WTC11 (cell line): ENCODE measurements around the gene BLID. TPM values are rescaled to one million over a fixed set of nuclear protein-coding genes. Genes with fewer than 3 reads are reported as not detected.

Experiments
- ATAC-seq: fragments of 200-7000 bp; cut with Tn5 transposase; 2 replicates; pipeline ENCODE4 v1.10.0; 2021; ENCODE audit warnings: mild to moderate bottlenecking, moderate library complexity
- CTCF ChIA-PET: fragments of 300-600 bp; sonication (Branson Sonifier 250); formaldehyde crosslinking; loops from one replicate; lab custom pipeline; 2021; ENCODE audit warnings: antibody characterized with exemption; lab: Charles Lee
- POLR2A ChIA-PET: fragments of 350-600 bp; sonication (Branson Sonifier 250); formaldehyde crosslinking; loops from one replicate; lab custom pipeline; 2021; ENCODE audit warnings: antibody characterized with exemption; lab: Charles Lee
- DNase-seq: peaks from one replicate; pipeline ENCODE4 v3.0.0; 2021; ENCODE audit warnings: low spot score
- H3K27ac Mint-ChIP-seq: 2 replicates; pipeline ENCODE4 v1.8.0; 2021; ENCODE audit warnings: mixed read lengths
- H3K27me3 Mint-ChIP-seq: 2 replicates; pipeline ENCODE4 v1.8.0; 2021; ENCODE audit warnings: low read depth, mild to moderate bottlenecking, moderate library complexity, mixed read lengths
- H3K36me3 Mint-ChIP-seq: 2 replicates; pipeline ENCODE4 v1.8.0; 2021; ENCODE audit warnings: mixed read lengths
- H3K4me1 Mint-ChIP-seq: 2 replicates; pipeline ENCODE4 v1.8.0; 2022; ENCODE audit warnings: mixed read lengths
- H3K4me3 Mint-ChIP-seq: 2 replicates; pipeline ENCODE4 v1.8.0; 2021; ENCODE audit warnings: mild to moderate bottlenecking, moderate library complexity, mixed read lengths
- H3K9me3 Mint-ChIP-seq: 2 replicates; pipeline ENCODE4 v1.8.0; 2021; ENCODE audit warnings: mixed read lengths
- ATF1 ChIP-seq: sonication (generic); formaldehyde crosslinking; IDR thresholded peaks from 2 replicates; pipeline ENCODE4 v1.8.1; 2023; ENCODE audit warnings: mild to moderate bottlenecking, moderate library complexity, missing genetic modification reagents
- EMX1 ChIP-seq: fragments of 250-450 bp; sonication (Bioruptor Pico); IDR thresholded peaks from 2 replicates; pipeline ENCODE4 v1.8.0; 2021; ENCODE audit warnings: mild to moderate bottlenecking
- GRHL2 ChIP-seq: fragments of 250-450 bp; sonication (Bioruptor Pico); IDR thresholded peaks from 2 replicates; pipeline ENCODE4 v1.8.0; 2022; ENCODE audit warnings: mild to moderate bottlenecking, moderate library complexity; ENCODE audit not compliant: insufficient replicate concordance, severe bottlenecking
- HMGA2 ChIP-seq: fragments of 250-450 bp; sonication (Bioruptor Pico); IDR thresholded peaks from 2 replicates; pipeline ENCODE4 v1.4.0; 2021; ENCODE audit warnings: mild to moderate bottlenecking, moderate library complexity
- PREB ChIP-seq: sonication (generic); formaldehyde crosslinking; IDR thresholded peaks from 2 replicates; pipeline ENCODE4 v1.8.1; 2022; ENCODE audit warnings: mild to moderate bottlenecking, missing genetic modification reagents, moderate library complexity, borderline replicate concordance
- RORB ChIP-seq: fragments of 250-450 bp; sonication (Bioruptor Pico); IDR thresholded peaks from 2 replicates; pipeline ENCODE4 v1.9.0; 2021; ENCODE audit warnings: mild to moderate bottlenecking
- ZBTB43 ChIP-seq: sonication (generic); formaldehyde crosslinking; IDR thresholded peaks from 2 replicates; pipeline ENCODE4 v1.8.1; 2023; ENCODE audit warnings: mild to moderate bottlenecking, missing genetic modification reagents
- ZNF121 ChIP-seq: sonication (generic); formaldehyde crosslinking; IDR thresholded peaks from 2 replicates; pipeline ENCODE4 v1.8.0; 2023; ENCODE audit warnings: missing genetic modification reagents
- ZNF232 ChIP-seq: sonication (generic); formaldehyde crosslinking; IDR thresholded peaks from 2 replicates; pipeline ENCODE4 v1.8.0; 2022; ENCODE audit warnings: mild to moderate bottlenecking, missing genetic modification reagents
- total RNA-seq: library from RNA; stranded (reverse); gene quantifications from 3 replicates; pipeline ENCODE4 v1.2.3, GENCODE V29; 2021
- TF ChIP-seq, protein P1 (sequence below): sonication (generic); formaldehyde crosslinking; conservative IDR thresholded peaks from 2 replicates; pipeline ENCODE4 v1.8.1; 2023; ENCODE audit warnings: mild to moderate bottlenecking, low read depth, missing genetic modification reagents, moderate library complexity
- TF ChIP-seq, protein P2 (sequence below): fragments of 250-450 bp; sonication (Bioruptor Pico); IDR thresholded peaks from 2 replicates; pipeline ENCODE4 v1.9.0; 2021; ENCODE audit warnings: moderate library complexity, mild to moderate bottlenecking, inconsistent platforms, borderline replicate concordance
- TF ChIP-seq, protein P3 (sequence below): fragments of 250-450 bp; sonication (Bioruptor Pico); IDR thresholded peaks from 2 replicates; pipeline ENCODE4 v1.9.0; 2021; ENCODE audit warnings: mild to moderate bottlenecking
- TF ChIP-seq, protein P4 (sequence below): sonication (generic); formaldehyde crosslinking; IDR thresholded peaks from 2 replicates; pipeline ENCODE4 v1.8.0; 2023; ENCODE audit warnings: mild to moderate bottlenecking, missing genetic modification reagents
- TF ChIP-seq, protein P5 (sequence below): sonication (generic); formaldehyde crosslinking; IDR thresholded peaks from 2 replicates; pipeline ENCODE4 v1.8.1; 2022; ENCODE audit warnings: missing genetic modification reagents, borderline replicate concordance
- TF ChIP-seq, protein P6 (sequence below): sonication (generic); formaldehyde crosslinking; IDR thresholded peaks from 2 replicates; pipeline ENCODE4 v1.8.1; 2022; ENCODE audit warnings: low read depth, mild to moderate bottlenecking, moderate library complexity, missing genetic modification reagents, borderline replicate concordance

BLID gene
- total RNA-seq, 1 experiment from 2014 or later: not detected

DNA sequence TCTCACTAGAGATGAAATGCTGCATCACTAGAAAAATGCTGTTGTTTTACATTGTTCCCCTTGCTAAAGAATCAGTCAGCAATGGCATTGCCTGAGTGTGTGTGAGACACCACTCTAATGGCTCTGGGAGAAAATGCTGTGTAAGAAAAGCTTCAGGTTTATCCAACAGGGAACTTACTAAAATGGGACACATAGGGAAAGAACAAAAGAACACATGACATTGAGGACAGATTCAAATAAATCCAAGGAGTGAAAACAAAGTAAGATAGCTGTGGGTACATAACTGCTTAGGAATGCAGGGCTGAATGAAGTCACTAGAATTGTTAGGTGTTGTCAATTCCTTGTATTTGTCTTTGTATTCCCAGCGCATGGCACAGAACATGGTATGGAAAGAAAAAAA, 24.2 kb downstream of the BLID start:
- POLR2A ChIA-PET: no interaction called here
- Mint-ChIP-seq H3K36me3 (no peaks in the 10 kb centered on the region), H3K4me3 (no peak overlapping the region), H3K27me3 (no peaks in the 10 kb centered on the region), H3K27ac (0 out of 2 replicates have a peak overlapping the region, but pooled peaks have one; percentile 41), H3K4me1 (peaks cover 24% of the 10 kb centered on the region), H3K9me3 (no peaks in the 10 kb centered on the region)
- ATAC-seq (no peak), DNase-seq (no peak)
- TF ChIP-seq, protein P1, sequence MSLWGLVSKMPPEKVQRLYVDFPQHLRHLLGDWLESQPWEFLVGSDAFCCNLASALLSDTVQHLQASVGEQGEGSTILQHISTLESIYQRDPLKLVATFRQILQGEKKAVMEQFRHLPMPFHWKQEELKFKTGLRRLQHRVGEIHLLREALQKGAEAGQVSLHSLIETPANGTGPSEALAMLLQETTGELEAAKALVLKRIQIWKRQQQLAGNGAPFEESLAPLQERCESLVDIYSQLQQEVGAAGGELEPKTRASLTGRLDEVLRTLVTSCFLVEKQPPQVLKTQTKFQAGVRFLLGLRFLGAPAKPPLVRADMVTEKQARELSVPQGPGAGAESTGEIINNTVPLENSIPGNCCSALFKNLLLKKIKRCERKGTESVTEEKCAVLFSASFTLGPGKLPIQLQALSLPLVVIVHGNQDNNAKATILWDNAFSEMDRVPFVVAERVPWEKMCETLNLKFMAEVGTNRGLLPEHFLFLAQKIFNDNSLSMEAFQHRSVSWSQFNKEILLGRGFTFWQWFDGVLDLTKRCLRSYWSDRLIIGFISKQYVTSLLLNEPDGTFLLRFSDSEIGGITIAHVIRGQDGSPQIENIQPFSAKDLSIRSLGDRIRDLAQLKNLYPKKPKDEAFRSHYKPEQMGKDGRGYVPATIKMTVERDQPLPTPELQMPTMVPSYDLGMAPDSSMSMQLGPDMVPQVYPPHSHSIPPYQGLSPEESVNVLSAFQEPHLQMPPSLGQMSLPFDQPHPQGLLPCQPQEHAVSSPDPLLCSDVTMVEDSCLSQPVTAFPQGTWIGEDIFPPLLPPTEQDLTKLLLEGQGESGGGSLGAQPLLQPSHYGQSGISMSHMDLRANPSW (CRISPR knock-in tag): no peak
- TF ChIP-seq ZNF121 (CRISPR knock-in tag): no peak
- TF ChIP-seq, protein P2, sequence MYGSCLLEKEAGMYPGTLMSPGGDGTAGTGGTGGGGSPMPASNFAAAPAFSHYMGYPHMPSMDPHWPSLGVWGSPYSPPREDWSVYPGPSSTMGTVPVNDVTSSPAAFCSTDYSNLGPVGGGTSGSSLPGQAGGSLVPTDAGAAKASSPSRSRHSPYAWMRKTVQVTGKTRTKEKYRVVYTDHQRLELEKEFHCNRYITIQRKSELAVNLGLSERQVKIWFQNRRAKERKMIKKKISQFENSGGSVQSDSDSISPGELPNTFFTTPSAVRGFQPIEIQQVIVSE (CRISPR knock-in tag): no peak
- TF ChIP-seq RORB: no peak
- TF ChIP-seq EMX1: no peak
- no peak for TF ChIP-seq PREB (CRISPR knock-in tag)
- TF ChIP-seq ZBTB43 (CRISPR knock-in tag): no peak
- TF ChIP-seq, protein P3, sequence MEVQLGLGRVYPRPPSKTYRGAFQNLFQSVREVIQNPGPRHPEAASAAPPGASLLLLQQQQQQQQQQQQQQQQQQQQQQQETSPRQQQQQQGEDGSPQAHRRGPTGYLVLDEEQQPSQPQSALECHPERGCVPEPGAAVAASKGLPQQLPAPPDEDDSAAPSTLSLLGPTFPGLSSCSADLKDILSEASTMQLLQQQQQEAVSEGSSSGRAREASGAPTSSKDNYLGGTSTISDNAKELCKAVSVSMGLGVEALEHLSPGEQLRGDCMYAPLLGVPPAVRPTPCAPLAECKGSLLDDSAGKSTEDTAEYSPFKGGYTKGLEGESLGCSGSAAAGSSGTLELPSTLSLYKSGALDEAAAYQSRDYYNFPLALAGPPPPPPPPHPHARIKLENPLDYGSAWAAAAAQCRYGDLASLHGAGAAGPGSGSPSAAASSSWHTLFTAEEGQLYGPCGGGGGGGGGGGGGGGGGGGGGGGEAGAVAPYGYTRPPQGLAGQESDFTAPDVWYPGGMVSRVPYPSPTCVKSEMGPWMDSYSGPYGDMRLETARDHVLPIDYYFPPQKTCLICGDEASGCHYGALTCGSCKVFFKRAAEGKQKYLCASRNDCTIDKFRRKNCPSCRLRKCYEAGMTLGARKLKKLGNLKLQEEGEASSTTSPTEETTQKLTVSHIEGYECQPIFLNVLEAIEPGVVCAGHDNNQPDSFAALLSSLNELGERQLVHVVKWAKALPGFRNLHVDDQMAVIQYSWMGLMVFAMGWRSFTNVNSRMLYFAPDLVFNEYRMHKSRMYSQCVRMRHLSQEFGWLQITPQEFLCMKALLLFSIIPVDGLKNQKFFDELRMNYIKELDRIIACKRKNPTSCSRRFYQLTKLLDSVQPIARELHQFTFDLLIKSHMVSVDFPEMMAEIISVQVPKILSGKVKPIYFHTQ (CRISPR knock-in tag): no peak
- TF ChIP-seq, protein P4, sequence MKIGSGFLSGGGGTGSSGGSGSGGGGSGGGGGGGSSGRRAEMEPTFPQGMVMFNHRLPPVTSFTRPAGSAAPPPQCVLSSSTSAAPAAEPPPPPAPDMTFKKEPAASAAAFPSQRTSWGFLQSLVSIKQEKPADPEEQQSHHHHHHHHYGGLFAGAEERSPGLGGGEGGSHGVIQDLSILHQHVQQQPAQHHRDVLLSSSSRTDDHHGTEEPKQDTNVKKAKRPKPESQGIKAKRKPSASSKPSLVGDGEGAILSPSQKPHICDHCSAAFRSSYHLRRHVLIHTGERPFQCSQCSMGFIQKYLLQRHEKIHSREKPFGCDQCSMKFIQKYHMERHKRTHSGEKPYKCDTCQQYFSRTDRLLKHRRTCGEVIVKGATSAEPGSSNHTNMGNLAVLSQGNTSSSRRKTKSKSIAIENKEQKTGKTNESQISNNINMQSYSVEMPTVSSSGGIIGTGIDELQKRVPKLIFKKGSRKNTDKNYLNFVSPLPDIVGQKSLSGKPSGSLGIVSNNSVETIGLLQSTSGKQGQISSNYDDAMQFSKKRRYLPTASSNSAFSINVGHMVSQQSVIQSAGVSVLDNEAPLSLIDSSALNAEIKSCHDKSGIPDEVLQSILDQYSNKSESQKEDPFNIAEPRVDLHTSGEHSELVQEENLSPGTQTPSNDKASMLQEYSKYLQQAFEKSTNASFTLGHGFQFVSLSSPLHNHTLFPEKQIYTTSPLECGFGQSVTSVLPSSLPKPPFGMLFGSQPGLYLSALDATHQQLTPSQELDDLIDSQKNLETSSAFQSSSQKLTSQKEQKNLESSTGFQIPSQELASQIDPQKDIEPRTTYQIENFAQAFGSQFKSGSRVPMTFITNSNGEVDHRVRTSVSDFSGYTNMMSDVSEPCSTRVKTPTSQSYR (CRISPR knock-in tag): no peak
- CTCF ChIA-PET: interaction anchor here (2.4 kb wide), 1 partner anchor 437 kb away, joined by 6 read pairs; no protein-coding TSS in a partner anchor

GRCh38 chr11:122089111-122089510, 26.9 kb downstream of the BLID start:
- TF ChIP-seq, protein P5, sequence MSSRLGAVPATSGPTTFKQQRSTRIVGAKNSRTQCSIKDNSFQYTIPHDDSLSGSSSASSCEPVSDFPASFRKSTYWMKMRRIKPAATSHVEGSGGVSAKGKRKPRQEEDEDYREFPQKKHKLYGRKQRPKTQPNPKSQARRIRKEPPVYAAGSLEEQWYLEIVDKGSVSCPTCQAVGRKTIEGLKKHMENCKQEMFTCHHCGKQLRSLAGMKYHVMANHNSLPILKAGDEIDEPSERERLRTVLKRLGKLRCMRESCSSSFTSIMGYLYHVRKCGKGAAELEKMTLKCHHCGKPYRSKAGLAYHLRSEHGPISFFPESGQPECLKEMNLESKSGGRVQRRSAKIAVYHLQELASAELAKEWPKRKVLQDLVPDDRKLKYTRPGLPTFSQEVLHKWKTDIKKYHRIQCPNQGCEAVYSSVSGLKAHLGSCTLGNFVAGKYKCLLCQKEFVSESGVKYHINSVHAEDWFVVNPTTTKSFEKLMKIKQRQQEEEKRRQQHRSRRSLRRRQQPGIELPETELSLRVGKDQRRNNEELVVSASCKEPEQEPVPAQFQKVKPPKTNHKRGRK (CRISPR knock-in tag): no peak
- TF ChIP-seq ZBTB43 (CRISPR knock-in tag): no peak
- TF ChIP-seq HMGA2 (CRISPR knock-in tag): no peak
- no peak for TF ChIP-seq PREB (CRISPR knock-in tag)
- TF ChIP-seq ATF1 (CRISPR knock-in tag): no peak
- TF ChIP-seq ZNF232 (CRISPR knock-in tag): no peak
- TF ChIP-seq GRHL2: no peak
- TF ChIP-seq, protein P6, sequence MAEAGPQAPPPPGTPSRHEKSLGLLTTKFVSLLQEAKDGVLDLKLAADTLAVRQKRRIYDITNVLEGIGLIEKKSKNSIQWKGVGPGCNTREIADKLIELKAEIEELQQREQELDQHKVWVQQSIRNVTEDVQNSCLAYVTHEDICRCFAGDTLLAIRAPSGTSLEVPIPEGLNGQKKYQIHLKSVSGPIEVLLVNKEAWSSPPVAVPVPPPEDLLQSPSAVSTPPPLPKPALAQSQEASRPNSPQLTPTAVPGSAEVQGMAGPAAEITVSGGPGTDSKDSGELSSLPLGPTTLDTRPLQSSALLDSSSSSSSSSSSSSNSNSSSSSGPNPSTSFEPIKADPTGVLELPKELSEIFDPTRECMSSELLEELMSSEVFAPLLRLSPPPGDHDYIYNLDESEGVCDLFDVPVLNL (CRISPR knock-in tag): no peak
- POLR2A ChIA-PET: no interaction called here
- ATAC-seq: no peak
- no peak overlapping the region for H3K27ac Mint-ChIP-seq
- H3K9me3 Mint-ChIP-seq: no peaks in the 10 kb centered on the region
- CTCF ChIA-PET: no interaction called here
- H3K4me1 Mint-ChIP-seq: peaks cover 17% of the 10 kb centered on the region
- no peaks in the 10 kb centered on the region for H3K36me3 Mint-ChIP-seq
- no peak for DNase-seq
- no peak overlapping the region for H3K4me3 Mint-ChIP-seq
- no peaks in the 10 kb centered on the region for H3K27me3 Mint-ChIP-seq
